GM18858 (cell line): ENCODE measurements around the gene POMT1.
"Not testable (repeated sequence)": the region's sequence is repeated elsewhere in the genome, so short reads cannot be mapped to it uniquely, and the experiment has no call there.

Experiments used
- ATAC-seq: cut with Tn5 transposase; IDR thresholded peaks from one replicate; pipeline ENCODE4 v1.9.1; 2021; ENCODE audit not compliant: unreplicated experiment

Gene POMT1

GRCh38 chr9:131495785-131496184, 6.9 kb upstream of the POMT1 start:
- no peak for ATAC-seq

GRCh38 chr9:131496844-131497405, 5.8 kb upstream of the POMT1 start:
- no peak for ATAC-seq

- no peak for ATAC-seq
These were observed 3.4 kb upstream of the POMT1 start for GRCh38 chr9:131499254-131499767.

DNA sequence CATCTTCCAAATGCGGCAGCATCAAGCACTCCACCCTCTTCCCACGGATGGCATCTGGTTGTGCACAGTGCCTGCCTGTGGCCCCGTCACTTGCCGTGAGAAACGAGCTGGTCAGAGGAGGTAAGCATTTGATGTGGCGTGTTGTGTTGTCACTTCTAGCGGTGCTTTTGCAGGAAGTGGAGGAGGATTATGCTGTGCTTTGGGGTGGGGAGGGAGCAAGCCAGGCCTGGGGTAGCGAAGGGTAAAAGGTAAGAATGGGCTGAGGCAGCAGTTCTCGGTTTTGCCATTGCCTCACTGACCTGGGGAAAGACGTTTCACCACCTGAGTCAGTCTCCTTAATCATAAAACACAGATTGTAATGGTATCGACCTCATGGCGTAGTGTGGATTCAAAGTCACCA, 2.3 kb upstream of the POMT1 start:
- ATAC-seq: no peak

DNA sequence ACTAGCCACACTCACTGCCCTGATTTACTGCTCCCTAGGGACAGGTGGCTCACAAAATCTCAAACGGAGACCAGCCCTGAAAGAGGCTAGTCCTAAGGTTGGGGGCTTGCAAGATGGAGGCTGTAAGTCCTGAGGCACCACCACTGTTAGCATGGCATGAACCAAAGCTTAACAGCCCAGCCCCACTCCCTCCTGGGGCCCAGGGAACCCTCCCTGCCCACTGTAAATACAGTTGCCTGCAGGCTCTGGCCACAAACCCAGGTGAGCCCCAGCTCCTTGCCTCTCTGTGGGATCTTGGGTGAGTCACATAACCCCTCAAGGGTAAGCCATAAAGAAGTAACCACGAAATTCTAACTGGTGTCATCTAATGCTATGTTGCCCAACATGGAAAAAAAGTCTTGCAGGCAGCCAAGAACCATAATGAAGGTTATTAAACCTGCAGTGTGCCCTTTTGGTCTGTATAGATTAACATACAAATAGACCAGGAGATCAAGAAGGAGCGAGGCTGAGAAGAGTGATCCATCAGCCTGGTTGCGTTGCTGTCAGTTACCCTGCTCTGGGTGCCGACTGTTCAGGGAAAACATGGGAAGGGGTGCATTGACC, 1.7 kb upstream of the POMT1 start:
- no peak for ATAC-seq

GRCh38 chr9:131503626-131504465, 1.1 kb downstream of the POMT1 start:
- no peak for ATAC-seq

GRCh38 chr9:131505012-131505411, 2.3 kb downstream of the POMT1 start:
- no peak for ATAC-seq

DNA sequence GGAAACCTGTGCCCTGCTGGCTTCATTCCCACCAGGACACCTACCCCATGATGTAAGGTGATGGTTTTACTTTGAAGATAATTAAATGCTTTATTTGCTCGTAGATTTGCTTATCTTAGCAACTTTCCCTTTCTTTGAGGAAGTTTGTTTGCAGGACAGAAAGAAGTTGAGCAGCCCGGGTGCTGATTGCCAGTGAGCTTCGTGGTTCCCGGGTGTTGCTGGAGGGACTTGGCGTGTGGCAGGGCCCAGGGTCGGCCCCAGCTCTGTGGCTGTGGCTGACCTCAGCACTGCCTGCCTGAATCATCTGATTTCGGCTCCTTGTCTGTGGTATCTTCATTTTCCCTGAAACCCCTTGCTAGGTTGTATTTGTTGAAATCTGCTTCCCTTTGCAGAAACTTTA, 8.7 kb downstream of the POMT1 start:
- no peak for ATAC-seq

DNA sequence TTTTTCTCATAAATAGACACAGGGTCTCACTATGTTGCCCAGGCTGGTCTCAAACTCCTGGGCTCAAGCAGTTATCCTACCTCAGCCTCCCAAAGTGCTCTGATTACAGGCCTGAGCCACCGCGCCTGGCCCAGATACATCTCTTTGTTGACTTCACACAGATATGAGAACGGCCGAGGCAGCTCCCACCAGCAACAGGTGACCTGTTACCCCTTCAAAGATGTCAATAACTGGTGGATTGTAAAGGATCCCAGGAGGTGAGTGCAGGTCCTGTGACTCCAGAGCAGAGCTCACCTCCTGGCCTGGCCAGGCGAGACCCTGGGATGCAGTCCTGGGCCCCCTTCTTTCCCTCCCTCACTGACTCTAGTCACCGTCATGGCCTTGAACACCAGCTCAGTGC, 9.2 kb downstream of the POMT1 start:
- no peak for ATAC-seq

- no peak for ATAC-seq
These were observed 10.5 kb downstream of the POMT1 start for GRCh38 chr9:131513177-131513576.

DNA sequence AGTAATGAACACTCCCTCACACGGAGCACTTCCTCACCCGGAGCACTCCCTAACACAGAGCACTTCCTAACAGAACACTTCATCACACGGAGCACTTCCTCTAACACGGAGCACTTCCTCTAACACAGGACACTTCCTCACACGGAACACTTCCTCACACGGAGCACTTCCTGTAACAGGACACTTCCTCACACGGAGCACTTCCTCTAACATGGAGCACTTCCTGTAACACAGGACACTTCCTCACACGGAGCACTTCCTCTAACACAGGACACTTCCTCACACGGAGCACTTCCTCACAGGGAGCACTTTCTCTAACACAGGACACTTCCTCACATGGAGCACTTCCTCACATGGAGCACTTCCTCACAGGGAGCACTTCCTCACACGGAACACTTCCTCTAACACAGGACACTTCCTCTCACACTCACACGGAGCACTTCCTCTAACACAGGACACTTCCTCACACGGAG, 12.9 kb downstream of the POMT1 start:
- not testable (repeated sequence) for ATAC-seq

- ATAC-seq: no peak
These were observed 13.4 kb downstream of the POMT1 start for GRCh38 chr9:131516100-131516499.

DNA sequence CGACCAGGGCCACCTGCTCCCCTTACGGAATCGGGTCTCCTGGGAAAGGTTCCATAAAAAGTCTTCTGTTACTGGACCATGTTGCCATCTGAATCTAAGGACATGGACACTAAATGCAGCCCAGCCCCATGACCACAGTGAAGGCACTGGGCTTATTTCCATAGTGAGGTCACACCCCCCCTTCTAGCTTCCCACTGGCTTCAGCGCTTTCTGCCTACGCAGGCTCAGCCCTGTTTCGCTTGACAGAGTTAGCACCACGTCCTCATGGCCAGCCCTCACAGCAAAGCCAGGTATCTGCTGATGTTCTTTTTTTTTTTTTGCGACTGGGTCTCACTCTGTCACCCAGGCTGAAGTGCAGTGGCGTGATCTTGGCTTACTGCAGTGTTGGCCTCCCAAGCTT, 14.2 kb downstream of the POMT1 start:
- no peak for ATAC-seq

DNA sequence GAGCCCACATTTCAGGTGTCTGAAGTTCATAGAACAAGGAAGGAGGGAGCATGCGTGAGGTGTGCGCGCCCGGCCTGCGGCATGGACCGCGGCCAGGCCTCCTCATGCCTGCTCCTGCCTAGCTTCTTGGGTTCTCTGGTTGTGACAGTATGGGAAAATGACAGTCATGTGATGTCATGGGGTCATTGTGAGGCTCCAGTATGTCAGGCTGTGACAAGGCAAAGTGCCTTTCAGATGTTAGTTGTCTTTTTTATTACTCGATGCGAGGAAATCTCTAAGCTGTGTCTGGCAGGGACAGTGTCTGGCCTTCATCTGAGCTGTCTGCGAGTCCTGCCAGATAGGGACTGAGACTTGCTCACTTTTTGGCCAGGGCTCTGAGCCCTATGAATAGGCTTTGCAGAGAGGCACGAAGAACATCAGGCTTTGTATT, 15.1 kb downstream of the POMT1 start:
- no peak for ATAC-seq

GRCh38 chr9:131518553-131518952, 15.8 kb downstream of the POMT1 start:
- no peak for ATAC-seq

DNA sequence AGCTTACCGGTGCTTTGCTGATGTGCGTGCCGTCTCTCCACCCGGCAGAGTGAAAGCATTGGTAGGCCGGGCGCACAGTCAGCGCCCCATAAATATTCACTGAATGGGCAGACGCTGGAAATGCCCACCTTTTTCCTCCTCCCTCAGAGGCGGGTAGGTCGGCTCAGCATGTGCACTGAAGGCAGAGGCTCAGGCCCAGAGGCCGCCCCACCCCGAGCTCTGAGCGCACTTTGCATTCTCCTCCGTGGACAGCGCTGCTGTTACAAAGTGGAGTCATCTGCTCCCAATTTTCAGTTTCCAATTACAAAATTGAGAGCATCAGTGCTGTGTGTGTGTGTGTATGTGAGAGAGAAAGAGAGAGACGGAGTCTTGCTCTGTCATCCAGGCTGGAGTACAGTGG, 17.8 kb downstream of the POMT1 start:
- ATAC-seq: no peak

- ATAC-seq: no peak
These were observed 18.5 kb downstream of the POMT1 start for GRCh38 chr9:131521203-131521602.

DNA sequence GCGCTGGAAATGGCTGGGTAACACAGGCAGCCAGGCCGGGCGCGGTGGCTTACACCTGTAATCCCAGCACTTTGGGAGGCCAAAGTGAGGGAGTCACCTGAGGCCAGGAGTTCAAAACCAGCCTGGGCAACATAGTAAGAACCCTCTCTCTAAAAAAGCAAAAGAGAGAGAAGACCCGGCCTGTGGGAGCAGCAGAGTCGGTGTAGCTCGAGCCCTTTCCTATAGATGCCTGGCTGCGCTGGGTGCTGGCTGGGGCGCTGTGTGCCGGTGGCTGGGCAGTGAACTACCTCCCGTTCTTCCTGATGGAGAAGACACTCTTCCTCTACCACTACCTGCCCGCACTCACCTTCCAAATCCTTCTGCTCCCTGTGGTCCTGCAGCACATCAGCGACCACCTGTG, 19.1 kb downstream of the POMT1 start:
- ATAC-seq: no peak

DNA sequence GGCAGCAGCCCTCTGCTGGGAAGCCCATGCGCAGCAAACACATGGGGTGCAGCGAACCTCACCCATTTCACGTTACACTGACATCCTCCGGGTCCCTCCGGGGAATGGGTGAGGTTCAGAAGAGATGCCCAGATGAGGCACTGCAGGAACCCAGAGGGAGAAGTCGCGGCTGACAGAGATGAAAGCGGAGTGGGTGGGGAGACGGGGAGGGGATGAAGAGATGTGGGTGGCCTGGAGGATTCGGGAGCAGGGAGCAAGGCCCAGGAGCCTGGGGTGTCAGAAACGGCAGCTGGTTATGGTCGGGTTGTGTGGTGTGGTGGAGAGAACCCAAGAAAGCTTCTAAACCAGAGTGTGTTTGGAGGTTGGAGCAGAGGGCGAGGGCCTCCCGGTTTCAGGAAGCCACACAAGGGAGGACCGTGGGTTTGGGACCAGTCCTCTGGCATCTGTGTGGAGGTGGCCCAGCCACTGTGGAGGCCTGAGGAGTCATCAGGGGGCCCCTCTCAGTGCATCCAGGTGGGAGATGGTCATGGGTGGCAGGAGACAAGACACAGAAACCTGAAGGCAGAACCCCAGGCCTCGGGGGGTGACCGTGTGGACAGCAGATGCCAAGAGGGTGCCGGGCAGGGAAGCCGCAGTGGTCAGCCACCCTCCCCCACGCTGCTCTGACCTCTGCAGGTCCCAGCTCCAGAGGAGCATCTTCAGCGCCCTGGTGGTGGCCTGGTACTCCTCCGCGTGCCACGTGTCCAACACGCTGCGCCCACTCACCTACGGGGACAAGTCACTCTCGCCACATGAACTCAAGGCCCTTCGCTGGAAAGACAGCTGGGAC, 19.8 kb downstream of the POMT1 start:
- no peak for ATAC-seq

DNA sequence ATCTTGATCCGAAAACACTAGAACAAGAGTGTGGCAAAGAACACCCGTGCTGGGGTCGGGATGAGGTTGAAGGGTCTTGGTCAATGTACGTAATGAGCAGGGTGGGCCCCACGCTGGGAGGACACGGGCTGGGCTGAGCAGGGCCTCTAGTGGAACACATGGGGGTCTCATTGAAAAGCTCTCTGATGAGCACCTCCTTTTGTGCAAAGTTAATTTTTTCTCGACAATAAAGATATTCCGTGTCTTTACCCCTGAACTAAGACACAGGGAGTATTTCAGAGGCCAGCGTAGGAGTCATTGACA, 20.3 kb downstream of the POMT1 start:
- ATAC-seq: no peak
